SK-N-SH (cell line): ENCODE results near the gene MAP3K7. TPM values are rescaled to one million over a fixed set of nuclear protein-coding genes. Genes with fewer than 3 reads are reported as not detected.

Source experiments
- CTCF ChIA-PET: fragments of 300-600, 350-600 bp; formaldehyde crosslinking; extraction: SDS; loops from one replicate; lab custom pipeline; 2021; lab: Yijun Ruan, JAX
- POLR2A ChIA-PET: fragments of 350-600 bp; sonication (Branson Sonifier 250); formaldehyde crosslinking; extraction: SDS; loops from one replicate; lab custom pipeline; 2020; ENCODE audit warnings: antibody characterized with exemption, inconsistent platforms; lab: Yijun Ruan, JAX
- DNase-seq: peaks from one replicate; pipeline ENCODE4 v3.0.0; 2012
- H2AFZ ChIP-seq: fragments of 200-600 bp; sonication (generic); 2 replicates; pipeline ENCODE4 v1.8.1; 2016; ENCODE audit warnings: antibody characterized with exemption, mild to moderate bottlenecking, low read depth
- H3F3A ChIP-seq: fragments of 200-600 bp; sonication (generic); replicated peaks from 2 replicates; pipeline ENCODE3; 2016; ENCODE audit warnings: antibody characterized with exemption, mild to moderate bottlenecking; ENCODE audit not compliant: insufficient read depth
- H3K27ac ChIP-seq, 2 experiments: fragments of 200-500 bp in 1 of 2; fragments of 200-600 bp in 1 of 2; sonication (Bioruptor generic) in 1 of 2; sonication (generic), shearing (Covaris generic) in 1 of 2; 2 replicates each; pipeline versions ENCODE4 v1.5.1 to v1.6.1; 2014 to 2016; ENCODE audit warnings: low read depth in 2 of 2, inconsistent platforms in 1 of 2, low read length in 1 of 2, mild to moderate bottlenecking in 1 of 2, mixed read lengths in 1 of 2
- H3K27me3 ChIP-seq: fragments of 200-600 bp; sonication (generic), shearing (Covaris generic); 2 replicates; pipeline ENCODE4 v1.6.1; 2016; ENCODE audit warnings: mixed run types; ENCODE audit not compliant: insufficient read depth
- H3K36me3 ChIP-seq, 2 experiments: fragments of 200-500 bp in 1 of 2; fragments of 200-600 bp in 1 of 2; sonication (Bioruptor generic) in 1 of 2; sonication (generic) in 1 of 2; replicated peaks in 1 of 2; 2 replicates each; pipeline versions ENCODE3 to v1.5.1; 2014 to 2016; ENCODE audit warnings: low read length in 1 of 2, mild to moderate bottlenecking in 1 of 2; ENCODE audit not compliant: insufficient read depth in 2 of 2, control insufficient read depth in 1 of 2
- H3K4me1 ChIP-seq, 2 experiments: fragments of 200-500 bp in 1 of 2; fragments of 200-600 bp in 1 of 2; sonication (Bioruptor generic) in 1 of 2; sonication (generic), shearing (Covaris generic) in 1 of 2; 2 replicates each; pipeline versions ENCODE4 v1.5.1 to v1.6.1; 2014 to 2016; ENCODE audit warnings: low read depth in 1 of 2, low read length in 1 of 2, mixed run types in 1 of 2; ENCODE audit not compliant: insufficient read depth in 2 of 2, control insufficient read depth in 1 of 2
- H3K4me2 ChIP-seq: fragments of 200-600 bp; sonication (generic), shearing (Covaris generic); 2 replicates; pipeline ENCODE4 v1.6.1; 2017; ENCODE audit warnings: mixed run types
- H3K4me3 ChIP-seq, 2 experiments: fragments of 200-500 bp in 1 of 2; fragments of 200-600 bp in 1 of 2; sonication (Bioruptor generic) in 1 of 2; sonication (generic), shearing (Covaris generic) in 1 of 2; 2 replicates each; pipeline versions ENCODE4 v1.5.1 to v1.8.1; 2014 to 2016; ENCODE audit warnings: low read depth in 2 of 2, inconsistent platforms in 1 of 2, low read length in 1 of 2, mild to moderate bottlenecking in 1 of 2, mixed read lengths in 1 of 2, moderate library complexity in 1 of 2
- H3K79me2 ChIP-seq: fragments of 200-600 bp; sonication (generic); 2 replicates; pipeline ENCODE4 v1.8.1; 2017; ENCODE audit warnings: mild to moderate bottlenecking; ENCODE audit not compliant: insufficient read depth
- H3K9ac ChIP-seq: fragments of 200-600 bp; sonication (generic); 2 replicates; pipeline ENCODE4 v1.6.1; 2017; ENCODE audit warnings: mixed run types
- H3K9me2 ChIP-seq: fragments of 200-600 bp; sonication (generic); 2 replicates; pipeline ENCODE4 v1.6.1; 2017; ENCODE audit warnings: mixed run types
- H3K9me3 ChIP-seq: fragments of 200-600 bp; sonication (generic); 2 replicates; pipeline ENCODE4 v1.6.1; 2017; ENCODE audit warnings: mixed run types, mild to moderate bottlenecking, moderate library complexity
- H4K20me1 ChIP-seq: fragments of 200-600 bp; sonication (generic); 2 replicates; pipeline ENCODE4 v1.6.1; 2017; ENCODE audit warnings: mild to moderate bottlenecking, mixed run types; ENCODE audit not compliant: insufficient read depth
- CTCF ChIP-seq: fragments of 200-600 bp; sonication (generic); IDR thresholded peaks from 2 replicates; pipeline ENCODE4 v1.6.1; 2017; ENCODE audit warnings: antibody characterized with exemption, mild to moderate bottlenecking, moderate library complexity
- ELF1 ChIP-seq: IDR thresholded peaks from 2 replicates; pipeline ENCODE4 v1.4.0; 2012
- EZH2phosphoT487 ChIP-seq: fragments of 200-600 bp; sonication (generic); IDR thresholded peaks from 2 replicates; pipeline ENCODE4 v1.6.1; 2017; ENCODE audit warnings: low read depth, mixed run types, mild to moderate bottlenecking, antibody characterized with exemption, moderate library complexity, borderline replicate concordance
- FOSL2 ChIP-seq: IDR thresholded peaks from 2 replicates; pipeline ENCODE4 v1.4.0; 2012; ENCODE audit warnings: low read depth, mild to moderate bottlenecking, moderate library complexity, borderline replicate concordance
- FOXM1 ChIP-seq: IDR thresholded peaks from 2 replicates; pipeline ENCODE4 v1.4.0; 2012; ENCODE audit warnings: low read depth, mild to moderate bottlenecking
- GABPA ChIP-seq: IDR thresholded peaks from 2 replicates; pipeline ENCODE4 v1.4.0; 2012; ENCODE audit warnings: low read depth, mild to moderate bottlenecking
- GATA2 ChIP-seq: sonication (generic); formaldehyde crosslinking; IDR thresholded peaks from 2 replicates; pipeline ENCODE4 v1.5.0; 2020; ENCODE audit warnings: mild to moderate bottlenecking, missing genetic modification reagents
- IRF3 ChIP-seq: fragments of 150-350 bp; IDR thresholded peaks from 2 replicates; pipeline ENCODE4 v1.6.1; 2016; ENCODE audit warnings: mild to moderate bottlenecking, low read depth, low read length
- JUND ChIP-seq: IDR thresholded peaks from 2 replicates; pipeline ENCODE4 v1.4.0; 2012
- NRF1 ChIP-seq: IDR thresholded peaks from 2 replicates; pipeline ENCODE4 v1.6.1; 2012; ENCODE audit warnings: low read depth, mild to moderate bottlenecking, low read length
- RAD21 ChIP-seq: IDR thresholded peaks from 2 replicates; pipeline ENCODE4 v1.6.1; 2012; ENCODE audit warnings: mild to moderate bottlenecking, low read length
- RCOR1 ChIP-seq: fragments of 150-350 bp; IDR thresholded peaks from 2 replicates; pipeline ENCODE4 v1.6.1; 2017; ENCODE audit warnings: antibody characterized with exemption, low read length
- RFX5 ChIP-seq: IDR thresholded peaks from 2 replicates; pipeline ENCODE4 v1.6.1; 2012; ENCODE audit warnings: mild to moderate bottlenecking, improper control_type of control experiment, low read length
- RXRA ChIP-seq: IDR thresholded peaks from 2 replicates; pipeline ENCODE4 v1.4.0; 2012; ENCODE audit warnings: low read depth, mild to moderate bottlenecking, borderline replicate concordance
- SMC3 ChIP-seq: IDR thresholded peaks from 2 replicates; pipeline ENCODE4 v1.6.1; 2012; ENCODE audit warnings: low read depth, low read length, improper control_type of control experiment
- TAF1 ChIP-seq: IDR thresholded peaks from 2 replicates; pipeline ENCODE4 v1.6.1; 2012; ENCODE audit warnings: low read depth, mild to moderate bottlenecking, low read length, moderate library complexity, borderline replicate concordance
- TEAD4 ChIP-seq: IDR thresholded peaks from 2 replicates; pipeline ENCODE4 v1.4.0; 2012; ENCODE audit warnings: mild to moderate bottlenecking, borderline replicate concordance; ENCODE audit not compliant: insufficient read depth
- USF1 ChIP-seq: IDR thresholded peaks from 2 replicates; pipeline ENCODE4 v1.4.0; 2012; ENCODE audit warnings: low read depth, borderline replicate concordance
- USF2 ChIP-seq: fragments of 150-350 bp; IDR thresholded peaks from 2 replicates; pipeline ENCODE4 v1.6.1; 2017; ENCODE audit warnings: antibody characterized with exemption, low read length, low read depth, borderline replicate concordance
- ZBTB33 ChIP-seq: IDR thresholded peaks from 2 replicates; pipeline ENCODE4 v1.4.0; 2012; ENCODE audit warnings: low read depth, borderline replicate concordance
- WGBS: methylation state at CpG from one replicate; pipeline ENCODE4 v1.1.6; 2017; ENCODE audit warnings: low lambda C conversion rate; 5-methylcytosine and 5-hydroxymethylcytosine counted together
- polyA plus RNA-seq, 3 experiments: library from polyadenylated mRNA; depleted of rRNA; stranded (reverse); fragments of >200 nt; gene quantifications; 2 replicates each; pipeline ENCODE4 v1.2.3, GENCODE V29; 2012

MAP3K7 gene
- polyA plus RNA-seq, 1 of the 3 experiments (the other 2 are of a cell fraction): 21.1 TPM

GRCh38 chr6:90502866-90503407 lies 83.9 kb downstream of the MAP3K7 start:
- no peaks in the 10 kb centered on the region; the same call in 1 of the 2 replicates for H3K27me3 ChIP-seq
- 82% methylated on average over 3 of the region's 3 CpGs for WGBS
- H3K4me2 ChIP-seq: no peak overlapping the region
- H3K9me2 ChIP-seq: no peaks in the 10 kb centered on the region
- no peak overlapping the region for H3K27ac ChIP-seq
- ChIA-PET CTCF (interaction anchor here (0.6 to 1.4 kb wide), 2 partner anchors 9 to 23 kb away, joined by 3 read pairs; no protein-coding TSS in a partner anchor), POLR2A (no interaction called here)
- H3K9me3 ChIP-seq: no peaks in the 10 kb centered on the region
- H3K36me3 ChIP-seq: no peaks in the 10 kb centered on the region
- H3K9ac ChIP-seq: no peak overlapping the region
- H3K4me1 ChIP-seq: peaks cover 0 to 6% of the 10 kb centered on the region in 2 experiments; a peak in 1 of 4 replicates
- H3K4me3 ChIP-seq: no peak overlapping the region
- no peak for TF ChIP-seq IRF3
- TF ChIP-seq SMC3: no peak
- TF ChIP-seq TEAD4: no peak
- TF ChIP-seq FOXM1: no peak
- TF ChIP-seq EZH2phosphoT487: no peak
- no peak for TF ChIP-seq RXRA
- TF ChIP-seq NRF1: no peak
- TF ChIP-seq USF2: no peak
- TF ChIP-seq CTCF: no peak
- TF ChIP-seq RFX5: no peak
- TF ChIP-seq GABPA: no peak
- no peak for TF ChIP-seq GATA2 (CRISPR knock-in tag)
- no peak for TF ChIP-seq FOSL2
- TF ChIP-seq JUND: no peak
- TF ChIP-seq ELF1: no peak
- TF ChIP-seq TAF1: no peak
- TF ChIP-seq RCOR1: no peak
- no peak for TF ChIP-seq USF1
- no peak for TF ChIP-seq ZBTB33
- no peak for TF ChIP-seq RAD21
- no peaks in the 10 kb centered on the region for H3F3A ChIP-seq
- H4K20me1 ChIP-seq: no peaks in the 10 kb centered on the region
- H3K79me2 ChIP-seq: no peaks in the 10 kb centered on the region
- no peak overlapping the region for H2AFZ ChIP-seq
- DNase-seq: no peak
